Measurements from ENCODE around the gene OR2T8. TPM values are rescaled to one million over a fixed set of nuclear protein-coding genes. Genes with fewer than 3 reads are reported as not detected.

The OR2T8 gene
- total RNA-seq, 1 experiment from 2014 or later, result not detected

GRCh38 chr1:247942624-247943023 is 22.6 kb downstream of the OR2T8 start:
- Histone ChIP-seq H3K9ac (ENCODE audit: low read length) (no peak overlapping the region), H3K27me3 (ENCODE audit: insufficient read depth, low read length) (no peaks in the 10 kb centered on the region), H3K4me1 (ENCODE audit: control insufficient read depth in 1 of 2, insufficient read depth in 2 of 2, low read length in 2 of 2) (no peaks in the 10 kb centered on the region), H3K27ac (ENCODE audit: low read depth, low read length) (no peak overlapping the region), H3K4me2 (ENCODE audit: low read length) (no peak overlapping the region), H3K4me3 (replicated peaks in 1 of 2; ENCODE audit: low read depth in 1 of 2, low read length in 2 of 2) (no peak overlapping the region), H4K20me1 (ENCODE audit: insufficient read depth) (no peaks in the 10 kb centered on the region), H3K79me2 (ENCODE audit: insufficient read depth, low read length) (no peaks in the 10 kb centered on the region), H3K9me3 (ENCODE audit: control insufficient read depth in 1 of 2, insufficient read depth in 1 of 2, low read depth in 1 of 2, low read length in 2 of 2) (no peaks in the 10 kb centered on the region; a peak in 2 of 4 replicates), H3K9me2 (ENCODE audit: insufficient read depth) (no peaks in the 10 kb centered on the region), H2AFZ (ENCODE audit: low read depth, low read length, poor library complexity, severe bottlenecking) (no peak overlapping the region), H3K36me3 (ENCODE audit: control insufficient read depth in 1 of 2, insufficient read depth in 2 of 2, low read length in 2 of 2) (no peaks in the 10 kb centered on the region)
- BruUV-seq (replicated peaks), result no TSS peak
- DNase-seq (ENCODE audit: low read depth, low spot score) (no peak), ATAC-seq (no peak)
- ChIA-PET POLR2A (no interaction called here), CTCF (no interaction called here), RAD21 (ENCODE audit: low non-redundant PET in 1 of 2, low total read pairs in 2 of 2, uncharacterized antibody in 2 of 2, unreplicated experiment in 2 of 2) (no interaction called here)
- TF ChIP-seq FOSL1 (IDR thresholded peaks at IDR 0.05; ENCODE audit: low read depth), result no peak
- TF ChIP-seq ELF1 (IDR thresholded peaks at IDR 0.05; ENCODE audit: borderline replicate concordance, low read depth), result no peak
- TF ChIP-seq EZH2 (IDR thresholded peaks at IDR 0.05), result no peak
- TF ChIP-seq EGR1 (IDR thresholded peaks at IDR 0.05; ENCODE audit: low read depth), result no peak
- TF ChIP-seq EZH2phosphoT487 (IDR thresholded peaks at IDR 0.05; ENCODE audit: borderline replicate concordance), result no peak
- TF ChIP-seq MAX (IDR thresholded peaks at IDR 0.05), result no peak
- TF ChIP-seq REST (IDR thresholded peaks at IDR 0.05; ENCODE audit: low read depth), result no peak
- TF ChIP-seq SIN3A (IDR thresholded peaks at IDR 0.05; ENCODE audit: low read depth), result no peak
- TF ChIP-seq POLR2AphosphoS5 (IDR thresholded peaks at IDR 0.05; ENCODE audit: low read depth, low read length), result no peak
- no peak for TF ChIP-seq POLR2A (IDR thresholded peaks at IDR 0.05; ENCODE audit: borderline replicate concordance, extremely low read depth, insufficient read depth, insufficient read length)
- TF ChIP-seq ZNF274 (IDR thresholded peaks at IDR 0.05; ENCODE audit: low read depth, low read length), result no peak
- no peak for TF ChIP-seq ZFX (IDR thresholded peaks at IDR 0.05)
- no peak for TF ChIP-seq YY1 (IDR thresholded peaks at IDR 0.05; ENCODE audit: extremely low read depth, insufficient replicate concordance, low read depth, low read length)
- no peak for TF ChIP-seq CBX3 (IDR thresholded peaks at IDR 0.05; ENCODE audit: low read depth)
- TF ChIP-seq ATF3 (IDR thresholded peaks at IDR 0.05), result no peak
- no peak for TF ChIP-seq RAD21 (IDR thresholded peaks at IDR 0.05; ENCODE audit: low read depth)
- TF ChIP-seq CEBPB (IDR thresholded peaks at IDR 0.05; ENCODE audit: low read depth), result no peak
- no peak for TF ChIP-seq SRF (IDR thresholded peaks at IDR 0.05; ENCODE audit: low read depth)
- TF ChIP-seq SP1 (IDR thresholded peaks at IDR 0.05; ENCODE audit: low read depth), result no peak
- intact Hi-C loops (cut with micrococcal nuclease), result no loop called here
